CD4-positive, alpha-beta T cell treated with Interleukin-6 for 4 hours (primary cell): ENCODE results near the gene EVPL.
"Not testable (repeated sequence)": the region's sequence is repeated elsewhere in the genome, so short reads cannot be mapped to it uniquely, and the experiment has no call there.

Experiments
- DNase-seq: peaks from one replicate; pipeline ENCODE4 v3.0.0-alpha.2; 2020; ENCODE audit warnings: mixed read lengths

EVPL gene

DNA sequence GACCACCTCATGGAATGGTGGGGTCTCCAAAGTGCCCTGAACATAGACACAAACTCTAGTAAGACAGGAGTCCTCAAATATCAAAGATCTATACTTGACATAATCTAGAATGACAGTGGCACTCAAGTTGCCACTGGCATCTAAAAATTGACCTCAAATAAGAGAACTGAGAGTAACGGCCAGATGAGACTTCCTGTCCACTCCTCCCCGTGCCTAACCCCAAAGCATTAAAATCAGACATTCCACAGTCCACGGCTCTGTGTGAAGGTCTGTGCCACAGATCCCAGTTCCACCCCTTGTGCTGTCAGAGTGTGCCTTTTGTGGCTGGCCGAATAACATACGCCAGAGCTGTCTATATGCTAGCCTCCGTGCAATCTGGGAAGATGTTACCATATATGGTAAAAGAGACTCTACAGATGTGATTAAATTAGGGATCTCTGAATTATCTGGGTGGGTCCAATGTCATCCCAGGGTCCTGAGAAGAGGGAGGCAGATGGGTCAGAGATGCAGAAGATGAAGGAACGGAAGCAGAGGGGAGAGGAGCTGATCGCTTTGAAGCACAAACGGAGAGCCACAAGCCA lies 21.0 kb upstream of the EVPL start:
- DNase-seq, result no peak

DNA sequence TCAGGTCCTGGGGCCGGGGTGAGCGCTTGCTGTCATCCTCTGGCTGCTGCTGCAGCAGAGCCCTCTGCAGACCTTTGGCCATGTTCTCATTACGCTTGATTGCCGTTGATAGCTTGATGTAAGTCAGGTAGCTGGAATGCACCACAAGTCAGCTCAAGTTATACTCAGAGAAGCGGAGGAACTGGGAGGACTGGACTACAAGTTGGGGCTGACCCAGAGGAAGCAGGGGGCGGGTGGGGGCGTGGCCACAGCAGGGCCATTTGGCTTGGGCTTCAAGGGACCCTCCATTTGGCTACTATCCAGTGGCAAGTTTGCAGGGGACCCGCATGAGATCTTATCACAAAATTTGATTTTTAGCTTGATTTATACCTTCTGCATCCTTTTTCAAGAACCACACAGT lies 19.0 kb upstream of the EVPL start:
- no peak for DNase-seq

DNA sequence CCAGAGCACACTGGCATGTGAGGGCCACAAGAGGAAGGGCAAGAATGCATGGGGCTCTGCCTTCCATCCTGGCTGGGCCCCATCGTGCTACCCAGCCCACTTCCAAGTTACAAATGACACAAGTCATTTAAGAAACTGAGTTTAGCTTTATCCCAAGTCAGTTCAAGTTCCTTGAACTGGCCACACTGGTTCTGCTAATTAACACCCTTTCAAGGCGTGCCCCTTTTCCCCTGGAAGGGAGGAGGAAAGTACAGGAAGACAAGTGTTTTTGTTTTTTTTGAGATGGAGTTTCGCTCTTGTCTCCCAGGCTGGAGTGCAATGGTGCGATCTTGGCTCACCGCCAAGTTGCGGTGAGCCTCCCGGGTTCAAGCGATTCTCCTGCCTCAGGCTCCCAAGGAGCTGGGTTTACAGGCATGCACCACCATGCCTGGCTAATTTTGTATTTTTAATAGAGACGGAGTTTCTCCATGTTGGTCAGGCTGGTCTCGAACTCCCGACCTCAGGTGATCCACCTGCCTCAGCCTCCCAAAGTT lies 17.4 kb upstream of the EVPL start:
- DNase-seq, result not testable (repeated sequence)

DNA sequence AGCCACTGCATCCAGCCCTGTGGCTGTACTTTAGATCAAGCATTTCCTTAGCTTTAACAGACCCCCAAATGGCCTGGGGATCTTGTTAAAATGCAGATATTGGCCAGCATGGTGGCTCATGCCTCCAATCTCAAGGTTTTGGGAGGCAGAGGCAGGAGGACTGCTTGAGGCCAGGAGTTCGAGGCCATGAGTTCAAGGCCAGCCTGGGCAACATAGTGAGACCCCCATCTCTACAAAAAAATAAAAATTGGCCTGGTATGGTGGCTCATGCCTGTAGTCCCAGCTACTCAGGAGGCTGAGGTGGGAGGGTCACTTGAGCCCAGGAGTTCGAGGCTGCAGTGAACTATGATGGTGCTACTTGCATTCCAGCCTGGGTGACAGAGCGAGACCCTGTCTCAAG lies 15.8 kb upstream of the EVPL start:
- DNase-seq, result not testable (repeated sequence)

DNA sequence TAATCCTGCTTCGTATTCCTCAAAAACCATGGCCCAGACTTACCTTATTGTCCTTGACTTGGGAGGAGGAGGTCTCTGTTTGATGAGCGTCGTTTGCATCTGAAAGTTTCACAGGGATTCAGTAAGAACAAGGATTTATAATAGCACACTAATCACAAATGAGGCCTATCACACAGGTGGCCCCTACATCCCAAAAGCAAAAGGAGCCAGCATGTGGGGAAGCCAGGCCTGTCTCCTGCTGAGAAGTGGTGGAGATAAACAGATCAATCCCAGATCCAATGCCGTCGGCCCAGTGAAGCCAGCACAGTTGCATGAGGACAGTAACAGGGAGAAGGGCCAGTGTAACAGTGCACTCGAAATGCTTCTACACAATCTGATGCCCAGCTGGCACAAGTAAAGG lies 13.3 kb upstream of the EVPL start:
- no peak for DNase-seq

DNA sequence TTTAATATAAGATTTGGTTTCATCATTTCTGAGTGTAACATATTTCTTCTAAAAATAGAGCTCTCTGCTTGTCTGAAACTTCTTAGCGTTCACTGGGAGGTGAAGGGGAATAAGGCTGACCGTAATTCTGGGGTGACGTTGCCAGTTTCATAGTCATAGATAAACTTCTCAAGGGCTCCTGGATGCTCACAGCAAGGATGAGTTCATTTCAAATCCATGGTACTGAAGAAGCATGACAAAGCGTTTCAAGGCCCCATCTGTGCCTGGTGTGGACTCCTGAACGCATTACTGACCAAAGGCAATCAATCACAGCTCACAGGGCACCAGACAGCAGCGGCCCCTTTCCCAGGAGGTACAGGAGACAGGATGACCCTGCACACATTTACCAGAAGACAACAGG lies 12.0 kb upstream of the EVPL start:
- no peak for DNase-seq

DNA sequence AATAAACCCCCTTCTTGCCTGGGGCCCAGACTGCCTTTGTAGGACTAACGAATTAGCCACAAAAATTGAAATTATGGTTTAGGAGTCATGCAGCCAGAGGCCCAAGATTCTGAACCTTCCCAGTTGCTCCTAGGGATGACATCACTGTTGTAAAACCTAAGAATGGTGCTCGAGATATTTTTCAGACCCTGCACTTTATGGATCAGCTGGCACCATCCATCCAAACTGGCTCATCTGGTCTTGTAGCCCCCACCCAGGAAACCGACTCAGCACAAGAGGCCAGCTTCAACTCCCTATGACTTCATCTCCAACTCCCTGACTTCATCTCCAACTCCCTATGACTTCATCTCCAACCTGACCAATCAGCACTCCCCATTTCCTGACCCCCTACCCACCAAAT lies 10.9 kb upstream of the EVPL start:
- no peak for DNase-seq

DNA sequence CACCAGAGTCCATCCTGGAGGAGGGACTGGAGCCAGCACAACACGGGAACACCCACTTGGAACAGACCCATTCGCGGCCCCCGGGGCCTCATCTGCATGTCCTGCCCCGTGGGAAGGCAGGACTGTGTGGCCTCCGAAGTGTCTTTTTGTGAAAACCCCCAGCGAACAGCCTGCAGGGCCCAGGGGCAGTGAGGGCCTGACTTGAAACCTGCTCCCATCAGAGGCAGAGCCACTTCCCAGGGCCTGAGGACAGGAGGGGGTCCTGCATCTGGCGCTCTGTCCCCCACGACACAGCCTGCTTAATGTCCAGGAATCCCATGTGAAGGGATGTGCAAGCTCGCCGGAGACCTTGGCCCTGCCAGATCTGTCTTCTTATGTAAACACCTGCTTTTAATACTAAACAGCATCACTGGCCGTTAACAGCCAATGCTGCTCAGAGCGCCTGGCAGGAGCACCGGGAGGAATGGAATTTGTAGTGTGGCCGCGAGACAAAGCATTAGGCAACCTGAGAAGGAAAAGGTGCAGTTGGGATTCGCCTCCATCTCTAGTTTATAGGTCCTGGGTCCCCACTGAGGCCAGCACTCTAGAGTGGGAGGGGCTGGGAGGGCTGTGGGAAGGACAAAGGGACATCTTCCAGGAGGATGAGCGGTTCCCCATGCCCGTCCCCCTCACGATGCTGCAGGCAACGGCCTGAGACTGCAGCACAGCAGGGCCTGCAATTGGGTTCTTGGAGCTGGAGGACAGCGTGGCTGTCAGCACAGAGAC lies 9.6 kb upstream of the EVPL start:
- DNase-seq, result no peak

DNA sequence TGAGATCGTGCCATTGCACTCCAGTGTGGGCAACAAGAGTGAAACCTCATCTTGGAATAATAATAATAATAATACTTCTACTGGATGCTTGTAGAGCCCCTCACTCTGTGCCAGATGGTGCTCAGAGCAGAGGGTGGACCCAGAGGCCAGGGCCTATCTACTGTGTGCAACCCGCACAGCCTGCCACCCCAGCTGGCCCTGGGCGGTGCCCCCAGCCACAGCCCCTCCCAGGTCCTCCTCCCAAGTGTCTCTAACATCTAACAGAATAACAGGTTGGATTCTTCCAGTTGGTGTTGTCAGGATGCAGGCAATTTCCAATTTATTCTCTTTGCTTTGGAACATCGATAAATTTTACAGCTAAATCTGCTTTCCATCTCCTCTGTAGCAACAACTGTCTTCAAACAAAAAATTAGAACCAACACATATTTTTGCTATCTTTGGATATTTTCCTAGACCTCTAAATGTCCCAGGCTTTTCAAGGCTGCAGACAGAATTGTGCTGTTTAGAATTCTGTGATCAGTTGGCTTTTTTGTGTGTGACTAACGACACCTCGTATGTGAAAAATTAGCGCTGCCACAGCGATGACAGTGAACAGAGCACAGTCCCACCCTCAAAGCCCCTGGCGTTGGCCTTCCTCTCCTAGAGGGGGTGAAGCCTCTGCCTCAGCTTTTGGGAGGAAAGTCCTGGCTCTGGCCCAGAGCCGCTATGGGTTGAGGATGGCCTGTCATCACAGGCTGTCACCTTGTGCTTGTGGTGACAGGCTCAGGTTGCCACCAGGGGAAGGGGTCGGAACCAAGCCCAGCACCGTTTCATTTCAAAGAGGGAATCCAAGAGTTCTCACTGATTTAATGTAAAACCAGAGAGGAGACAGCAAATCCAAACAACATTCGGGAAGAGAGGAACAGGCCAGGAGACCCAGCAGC lies 7.6 kb upstream of the EVPL start:
- DNase-seq, result no peak

DNA sequence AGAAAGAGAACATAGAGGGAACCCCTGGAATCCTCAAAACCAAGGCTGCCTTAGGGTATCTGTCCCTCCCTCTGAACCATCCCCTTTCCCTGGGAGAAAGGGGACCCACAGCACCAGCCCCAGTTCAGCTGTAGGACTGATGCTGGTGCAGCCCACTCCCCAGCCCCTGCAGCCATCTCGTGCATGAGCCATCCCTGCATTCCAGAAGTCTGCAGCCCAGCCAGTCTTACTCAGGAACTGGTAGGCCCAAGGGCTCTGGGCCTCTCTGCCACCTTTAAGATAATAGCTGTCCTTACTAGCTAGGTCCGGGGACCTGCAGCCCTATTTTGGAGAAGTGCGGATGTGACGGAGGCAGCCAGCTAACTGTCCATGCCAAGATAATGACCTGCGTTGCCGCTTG lies 6.0 kb upstream of the EVPL start:
- no peak for DNase-seq

DNA sequence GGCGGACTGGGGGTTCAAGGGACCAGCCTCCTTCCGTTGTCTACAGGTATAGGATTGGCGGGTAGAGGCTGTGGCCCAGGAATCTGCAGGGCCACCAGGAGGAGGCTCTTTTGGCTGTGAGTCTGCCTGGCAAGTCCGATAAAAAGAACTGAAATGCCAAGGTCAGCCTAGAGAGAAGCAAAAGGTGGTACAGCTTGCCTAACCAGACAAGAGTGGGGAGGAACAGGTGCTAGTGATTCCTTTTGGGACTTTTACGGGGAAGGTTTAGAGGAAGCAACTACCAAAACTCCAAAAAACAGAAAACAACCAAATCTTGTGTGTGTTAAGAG lies 5.6 kb upstream of the EVPL start:
- DNase-seq, result no peak

DNA sequence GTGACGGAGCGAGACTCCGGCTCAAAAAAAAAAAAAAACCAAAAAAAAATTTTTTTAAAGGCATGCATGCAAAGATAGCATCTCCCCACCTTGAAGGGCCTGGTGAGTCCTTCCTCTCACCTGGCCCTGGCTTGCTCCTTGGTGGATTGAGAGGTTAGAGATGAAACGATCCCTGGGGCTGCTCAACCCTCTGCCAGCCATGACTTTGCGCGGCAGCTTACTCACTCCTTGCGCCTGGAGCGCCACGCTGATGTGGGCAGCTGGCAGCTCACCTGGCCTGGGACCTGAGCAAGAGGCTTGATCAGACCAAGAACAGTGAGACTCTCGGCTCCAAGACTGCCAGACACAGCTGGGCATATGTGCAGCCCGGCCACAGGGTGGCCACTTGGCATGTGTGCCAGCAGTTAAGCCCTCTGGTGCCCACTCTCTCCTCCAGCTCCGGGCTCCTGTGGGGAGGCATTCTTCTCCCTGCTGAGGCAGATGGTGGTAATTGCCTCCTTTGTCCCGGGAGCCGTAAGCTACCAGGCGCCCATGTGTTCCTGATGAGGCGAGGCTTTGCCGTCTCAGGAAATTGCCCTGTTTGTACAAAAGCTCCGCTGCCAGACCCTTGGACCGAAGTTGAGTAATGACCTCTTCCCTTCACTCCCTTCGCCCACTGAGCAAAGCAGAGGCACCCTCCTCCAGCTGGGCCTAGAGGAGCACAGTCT lies 5.1 kb upstream of the EVPL start:
- no peak for DNase-seq

DNA sequence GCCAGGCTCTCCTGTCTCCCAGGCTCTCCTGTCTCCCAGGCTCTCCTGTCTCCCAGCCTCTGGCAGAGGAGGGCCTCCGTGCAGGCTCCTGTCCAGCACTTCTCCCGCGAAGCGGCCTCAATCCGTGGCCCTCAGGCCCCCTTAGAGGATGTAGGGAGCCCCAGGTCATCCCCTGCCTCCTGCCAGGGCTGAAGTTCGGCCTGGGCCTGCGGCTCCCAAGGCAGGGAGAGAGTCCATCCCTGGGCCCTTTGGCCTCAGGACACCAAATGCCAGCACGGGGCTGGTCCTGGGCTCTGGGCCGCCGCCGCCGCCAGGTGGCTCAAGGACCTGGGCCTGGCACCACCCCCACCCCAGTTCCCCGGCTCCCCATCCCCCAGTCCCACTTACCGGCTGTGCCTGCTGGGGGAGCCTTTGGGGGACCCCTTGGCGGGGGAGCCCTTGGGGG lies 370 bp downstream of the EVPL start:
- no peak for DNase-seq

DNA sequence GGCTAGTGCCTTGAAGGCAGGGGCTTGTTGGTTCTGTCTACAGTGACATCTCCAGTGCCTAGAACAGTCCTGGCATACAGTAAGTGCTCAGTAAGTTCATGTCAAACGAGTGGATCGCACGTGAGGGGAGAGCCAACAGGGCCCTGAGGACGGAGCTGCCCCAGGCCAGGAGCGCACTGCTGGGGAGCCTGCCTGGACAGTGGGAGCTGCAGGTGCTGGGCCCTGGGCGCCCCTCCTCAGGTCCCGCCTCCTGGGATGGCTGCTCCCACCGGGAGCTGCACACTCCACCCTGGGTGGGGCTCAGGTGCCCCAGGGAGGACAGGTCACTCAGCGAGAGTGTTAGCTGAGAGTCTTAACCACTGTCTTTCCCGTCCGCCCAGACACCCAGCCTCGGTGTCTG lies 1.8 kb downstream of the EVPL start:
- DNase-seq, result no peak

DNA sequence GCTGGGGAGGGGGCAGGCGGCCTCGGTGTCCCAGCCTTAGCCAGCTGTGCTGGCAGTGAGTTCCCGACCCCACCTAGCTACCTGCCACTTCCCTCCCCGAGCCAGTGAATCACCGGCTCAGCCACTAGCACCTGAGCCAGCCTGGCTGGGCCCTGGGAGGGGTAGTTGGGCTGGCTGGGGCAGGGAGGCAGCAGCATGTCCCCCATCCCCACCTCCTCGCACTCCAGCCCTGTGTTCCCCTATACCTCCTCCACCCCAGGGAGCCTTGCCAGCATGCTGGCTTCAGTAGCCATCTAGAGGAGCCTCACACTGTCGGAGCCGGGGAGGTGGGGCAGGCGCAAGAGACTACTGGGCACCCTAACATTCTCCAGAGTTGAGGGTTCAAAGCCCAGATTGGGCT lies 2.8 kb downstream of the EVPL start:
- DNase-seq, result no peak

DNA sequence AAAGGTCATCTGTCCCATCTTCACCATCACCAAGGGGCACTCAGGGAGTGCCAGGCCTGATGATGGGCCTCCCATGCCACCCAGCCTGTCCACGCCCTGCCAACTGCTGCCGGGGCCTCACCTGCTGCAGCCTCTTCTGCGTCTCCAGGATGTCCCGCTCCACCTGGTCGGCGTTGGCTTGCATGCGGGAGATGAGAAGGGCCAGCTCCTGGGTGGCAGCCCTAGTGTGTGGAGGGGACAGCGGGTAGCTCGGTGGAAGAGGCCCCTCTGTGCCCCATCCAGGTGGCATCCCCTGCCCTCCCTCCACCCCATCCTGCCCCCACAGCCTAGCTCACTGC lies 3.2 kb downstream of the EVPL start:
- DNase-seq, result no peak

DNA sequence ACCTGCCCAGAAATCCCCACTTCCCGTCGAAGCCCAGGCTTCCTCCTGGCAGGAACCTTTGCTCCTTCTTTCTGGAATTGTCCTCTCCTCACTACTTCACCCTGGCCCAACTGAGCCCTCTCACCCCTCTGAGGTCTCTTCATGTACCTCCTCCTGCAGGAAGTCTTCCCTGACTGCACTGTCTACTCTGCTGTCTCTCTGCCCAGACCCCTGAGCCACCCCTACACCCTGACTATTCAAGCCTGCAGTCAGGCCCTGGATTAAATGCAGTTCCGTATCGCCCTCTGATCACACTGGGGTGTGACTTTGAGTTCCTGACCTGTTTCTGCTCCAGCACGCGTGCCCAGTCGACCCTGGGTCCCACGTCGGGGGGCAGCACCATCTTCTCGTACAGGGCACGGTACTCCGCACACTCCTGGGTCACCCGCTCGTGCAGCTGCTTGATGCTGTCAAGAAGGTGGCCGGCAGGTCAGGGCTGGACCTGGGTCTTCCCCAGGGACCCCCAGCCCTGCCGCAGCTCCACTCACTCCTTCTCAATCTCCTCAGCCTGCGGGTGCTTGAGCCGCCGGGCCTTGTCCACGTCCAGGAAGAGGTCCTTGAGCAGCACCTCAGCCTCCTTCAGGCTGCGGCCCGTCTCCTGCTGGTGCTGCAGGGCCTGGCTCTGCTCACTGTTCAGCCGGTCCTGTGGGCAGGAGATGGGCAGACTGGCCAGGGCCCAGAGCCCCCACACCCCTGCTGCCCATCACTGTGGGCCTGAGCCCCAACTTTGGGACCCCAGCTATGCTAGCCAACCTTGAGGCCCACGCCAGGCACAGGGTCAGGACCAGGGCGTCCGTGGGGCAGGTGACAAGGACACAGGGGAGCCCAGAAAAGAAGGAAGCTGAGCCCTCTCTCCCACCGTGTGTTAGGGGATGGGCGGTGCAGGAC lies 3.9 kb downstream of the EVPL start:
- DNase-seq, result no peak

DNA sequence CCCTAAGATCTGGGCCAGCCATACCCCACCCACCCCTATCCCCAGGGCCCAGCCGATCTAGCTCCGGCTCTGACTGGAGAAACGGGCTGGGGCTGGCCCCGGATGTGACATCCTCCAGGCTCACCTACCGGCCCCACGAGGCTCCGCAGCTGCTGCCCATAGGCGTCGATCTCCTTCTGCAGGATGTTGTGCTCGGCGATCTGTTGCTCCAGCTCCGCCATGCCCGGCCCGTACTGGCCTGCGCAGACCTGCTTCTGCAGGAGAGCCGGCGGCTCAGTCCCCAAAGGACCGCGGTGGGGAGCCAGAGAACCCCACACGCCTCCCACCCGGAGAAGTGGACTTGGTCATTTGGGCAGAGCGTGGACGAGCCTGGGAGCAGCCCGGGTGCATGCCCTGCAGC lies 4.8 kb downstream of the EVPL start:
- no peak for DNase-seq

DNA sequence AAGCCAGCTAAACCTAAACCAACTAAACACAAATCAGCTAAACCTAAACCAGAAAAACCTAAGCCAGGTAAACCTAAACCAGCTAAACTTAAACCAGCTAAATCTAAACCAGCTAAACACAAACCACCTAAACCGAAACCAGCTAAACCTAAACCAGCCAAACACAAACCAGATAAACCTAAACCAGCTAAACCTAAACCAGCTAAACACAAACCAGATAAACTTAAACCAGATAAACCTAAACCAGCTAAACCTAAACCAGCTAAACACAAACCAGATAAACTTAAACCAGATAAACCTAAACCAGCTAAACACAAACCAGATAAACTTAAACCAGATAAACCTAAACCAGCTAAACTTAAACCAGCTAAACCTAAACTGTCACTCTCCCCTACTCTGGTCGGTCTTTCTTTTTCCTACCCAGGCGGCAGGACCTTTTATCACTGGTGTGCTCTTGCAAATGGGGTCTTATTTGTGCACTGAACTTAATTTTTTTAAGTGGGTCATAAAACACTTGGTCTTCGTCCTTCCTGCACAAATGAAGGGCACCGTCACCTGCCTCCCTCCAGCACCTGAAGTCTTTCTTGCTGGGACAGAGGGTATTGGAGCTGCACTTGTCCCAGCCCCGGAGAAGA lies 7.2 kb downstream of the EVPL start:
- no peak for DNase-seq

DNA sequence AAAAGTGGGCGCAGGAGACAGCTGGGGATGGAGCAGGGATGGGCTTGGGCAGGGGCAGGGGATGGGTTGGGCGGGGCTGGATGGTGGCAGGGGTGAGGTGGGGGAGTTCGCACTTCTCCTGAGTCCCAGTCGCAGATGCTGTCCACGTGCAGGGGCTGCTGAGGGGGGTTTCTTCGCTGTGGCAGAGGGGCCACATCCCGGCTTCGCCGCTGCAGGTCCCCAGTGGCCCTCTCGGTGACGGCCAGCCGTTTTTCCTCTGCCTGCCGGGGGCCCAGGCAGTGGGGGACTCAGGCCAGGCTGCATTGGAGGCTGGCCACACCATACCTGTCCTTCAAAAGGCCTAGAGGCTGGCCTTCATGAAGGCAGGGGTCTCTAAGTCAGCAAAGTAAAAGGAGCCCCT lies 8.3 kb downstream of the EVPL start:
- DNase-seq, result no peak

DNA sequence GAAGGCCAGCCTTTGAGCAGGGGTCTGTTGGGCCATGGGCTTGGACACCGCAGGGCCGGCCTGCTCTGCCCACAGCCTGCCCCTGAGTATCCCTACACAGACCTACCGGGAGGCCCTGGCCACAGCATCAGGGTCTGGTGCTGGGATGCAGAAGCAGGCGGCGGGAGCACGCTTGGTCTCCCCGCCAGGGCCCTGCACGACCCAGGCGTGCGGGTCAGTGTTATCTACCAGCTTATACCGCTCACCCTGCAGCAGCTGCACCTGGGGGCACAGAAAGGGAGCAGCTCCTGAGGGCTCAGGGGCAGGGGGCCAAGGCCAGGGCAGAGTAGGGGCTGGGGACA lies 8.8 kb downstream of the EVPL start:
- DNase-seq, result no peak
